A673 (cell line): Measurements from ENCODE around the gene PARM1. TPM values are rescaled to one million over a fixed set of nuclear protein-coding genes. Genes with fewer than 3 reads are reported as not detected.

Experiments
- BruUV-seq: library from RNA; stranded (reverse); fragments of 400-500 nt; replicated peaks from 2 replicates; lab custom pipeline; 2021; lab: Mats Ljungman, UMichigan
- CTCF ChIA-PET: fragments of 300-600 bp; sonication (Branson Sonifier 250); formaldehyde crosslinking; loops from one replicate; lab custom pipeline; 2022; ENCODE audit warnings: antibody characterized with exemption; lab: Charles Lee
- POLR2A ChIA-PET: fragments of 300-600 bp; sonication (Branson Sonifier 250); formaldehyde crosslinking; loops from one replicate; lab custom pipeline; 2022; ENCODE audit warnings: antibody characterized with exemption; ENCODE audit not compliant: low non-redundant PET; lab: Charles Lee
- DNase-seq: peaks from one replicate; pipeline ENCODE4 v3.0.0-alpha.2; 2015; ENCODE audit warnings: low spot score
- H3K27ac ChIP-seq: fragments of 200-600 bp; sonication (generic); 2 replicates; pipeline ENCODE4 v1.5.1; 2016; ENCODE audit warnings: mixed run types, low read depth, mild to moderate bottlenecking, mixed read lengths, antibody characterized with exemption, low read length; ENCODE audit not compliant: poor library complexity, severe bottlenecking
- H3K27me3 ChIP-seq: fragments of 200-600 bp; sonication (generic); replicated peaks from 2 replicates; pipeline ENCODE4 v1.6.1; 2017; ENCODE audit warnings: mixed run types, low read depth, mild to moderate bottlenecking, mixed read lengths, antibody characterized with exemption, low read length; ENCODE audit not compliant: insufficient read depth, poor library complexity
- H3K36me3 ChIP-seq: fragments of 200-600 bp; sonication (generic); 2 replicates; pipeline ENCODE4 v1.6.1; 2016; ENCODE audit warnings: mixed run types, mild to moderate bottlenecking, mixed read lengths, antibody characterized with exemption, low read length; ENCODE audit not compliant: insufficient read depth, poor library complexity, severe bottlenecking
- H3K4me1 ChIP-seq: fragments of 200-600 bp; sonication (generic); 2 replicates; pipeline ENCODE4 v1.6.1; 2017; ENCODE audit warnings: mixed run types, mild to moderate bottlenecking, mixed read lengths, antibody characterized with exemption, low read length; ENCODE audit not compliant: insufficient read depth, poor library complexity, severe bottlenecking
- H3K4me3 ChIP-seq: fragments of 200-600 bp; sonication (generic); 2 replicates; pipeline ENCODE4 v1.5.1; 2016; ENCODE audit warnings: low read depth, mixed run types, mild to moderate bottlenecking, mixed read lengths, low read length; ENCODE audit not compliant: poor library complexity, severe bottlenecking
- H3K9me3 ChIP-seq: fragments of 200-600 bp; sonication (generic); 2 replicates; pipeline ENCODE4 v1.6.1; 2016; ENCODE audit warnings: mixed run types, low read depth, mild to moderate bottlenecking, mixed read lengths, antibody characterized with exemption, low read length; ENCODE audit not compliant: poor library complexity, severe bottlenecking
- EZH2 ChIP-seq: fragments of 200-600 bp; sonication (generic); IDR thresholded peaks from 2 replicates; pipeline ENCODE4 v1.6.1; 2017; ENCODE audit warnings: borderline replicate concordance, low read depth, mild to moderate bottlenecking, mixed read lengths, antibody characterized with exemption, low read length; ENCODE audit not compliant: poor library complexity, severe bottlenecking
- intact Hi-C: fragments of 100-400 bp; cut with micrococcal nuclease; formaldehyde crosslinking; loops from one replicate; pipeline ENCODE4 v1.10.0; 2022; ENCODE audit not compliant: unreplicated experiment
- total RNA-seq: library from RNA; stranded (reverse); gene quantifications from 2 replicates; pipeline ENCODE4 v1.2.3, GENCODE V29; 2021
- TF ChIP-seq, protein P1 (sequence below): fragments of 300-800, 200-600 bp; sonication (generic); conservative IDR thresholded peaks from 2 replicates; pipeline ENCODE4 v1.5.1; 2017; ENCODE audit warnings: low read depth, mild to moderate bottlenecking, antibody characterized with exemption, low read length, moderate library complexity, mixed read lengths

PARM1 gene
- total RNA-seq, 1 experiment from 2014 or later = 12.3 TPM

DNA sequence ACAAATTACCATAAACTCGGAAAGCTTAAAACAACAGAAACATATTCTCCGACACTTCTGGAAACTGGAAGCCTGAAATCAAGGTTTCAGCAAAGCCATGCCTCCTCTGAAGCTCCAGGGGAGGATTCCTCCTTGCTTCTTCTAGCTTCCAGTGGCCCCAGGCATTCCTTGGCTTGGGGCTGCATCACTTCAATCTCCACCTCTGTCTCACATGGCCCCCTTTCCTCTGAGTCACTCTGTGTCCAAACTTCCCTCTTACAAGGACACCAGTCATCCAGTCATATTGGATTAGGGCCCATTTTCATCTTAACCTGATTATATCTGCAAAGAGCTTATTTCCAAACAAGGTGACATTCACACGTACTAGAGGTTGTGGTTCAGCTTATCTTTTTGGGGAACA lies 17.3 kb downstream of the PARM1 start:
- Histone ChIP-seq H3K4me1 (no peaks in the 10 kb centered on the region), H3K27me3 (no peaks in the 10 kb centered on the region), H3K4me3 (no peak overlapping the region), H3K27ac (no peak overlapping the region), H3K9me3 (no peaks in the 10 kb centered on the region), H3K36me3 (no peaks in the 10 kb centered on the region)
- TF ChIP-seq, protein P1, sequence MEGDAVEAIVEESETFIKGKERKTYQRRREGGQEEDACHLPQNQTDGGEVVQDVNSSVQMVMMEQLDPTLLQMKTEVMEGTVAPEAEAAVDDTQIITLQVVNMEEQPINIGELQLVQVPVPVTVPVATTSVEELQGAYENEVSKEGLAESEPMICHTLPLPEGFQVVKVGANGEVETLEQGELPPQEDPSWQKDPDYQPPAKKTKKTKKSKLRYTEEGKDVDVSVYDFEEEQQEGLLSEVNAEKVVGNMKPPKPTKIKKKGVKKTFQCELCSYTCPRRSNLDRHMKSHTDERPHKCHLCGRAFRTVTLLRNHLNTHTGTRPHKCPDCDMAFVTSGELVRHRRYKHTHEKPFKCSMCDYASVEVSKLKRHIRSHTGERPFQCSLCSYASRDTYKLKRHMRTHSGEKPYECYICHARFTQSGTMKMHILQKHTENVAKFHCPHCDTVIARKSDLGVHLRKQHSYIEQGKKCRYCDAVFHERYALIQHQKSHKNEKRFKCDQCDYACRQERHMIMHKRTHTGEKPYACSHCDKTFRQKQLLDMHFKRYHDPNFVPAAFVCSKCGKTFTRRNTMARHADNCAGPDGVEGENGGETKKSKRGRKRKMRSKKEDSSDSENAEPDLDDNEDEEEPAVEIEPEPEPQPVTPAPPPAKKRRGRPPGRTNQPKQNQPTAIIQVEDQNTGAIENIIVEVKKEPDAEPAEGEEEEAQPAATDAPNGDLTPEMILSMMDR = no peak
- no peak for TF ChIP-seq EZH2
- intact Hi-C loops = no loop called here
- no TSS peak for BruUV-seq
- ChIA-PET POLR2A (no interaction called here), CTCF (no interaction called here)
- no peak for DNase-seq

DNA sequence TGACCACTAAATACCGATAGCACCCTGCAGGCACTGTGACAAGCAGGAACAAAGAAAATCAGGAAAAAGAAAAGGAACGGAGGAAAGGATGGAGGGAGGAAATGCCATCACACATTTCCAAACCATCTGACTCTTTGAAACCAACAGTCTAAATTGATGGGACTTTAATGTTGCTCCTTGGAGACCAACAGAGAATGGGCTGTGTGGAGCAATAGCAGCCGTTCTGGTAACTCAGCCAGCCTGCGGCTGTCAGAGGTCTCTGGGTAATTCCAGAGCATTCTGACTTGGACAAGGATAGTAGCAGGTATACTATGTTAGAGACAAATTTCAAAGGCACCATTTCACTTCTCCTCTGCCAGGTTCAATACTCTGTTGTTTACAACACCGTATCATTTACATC lies 18.0 kb downstream of the PARM1 start:
- no peak for DNase-seq
- no peaks in the 10 kb centered on the region for H3K9me3 ChIP-seq
- H3K4me1 ChIP-seq = no peaks in the 10 kb centered on the region
- ChIA-PET POLR2A (no interaction called here), CTCF (no interaction called here)
- BruUV-seq = no TSS peak
- no peaks in the 10 kb centered on the region for H3K36me3 ChIP-seq
- intact Hi-C loops = no loop called here
- TF ChIP-seq EZH2 = no peak
- TF ChIP-seq, protein P1 = no peak
- no peak overlapping the region for H3K4me3 ChIP-seq
- no peak overlapping the region for H3K27ac ChIP-seq
- no peaks in the 10 kb centered on the region for H3K27me3 ChIP-seq

DNA sequence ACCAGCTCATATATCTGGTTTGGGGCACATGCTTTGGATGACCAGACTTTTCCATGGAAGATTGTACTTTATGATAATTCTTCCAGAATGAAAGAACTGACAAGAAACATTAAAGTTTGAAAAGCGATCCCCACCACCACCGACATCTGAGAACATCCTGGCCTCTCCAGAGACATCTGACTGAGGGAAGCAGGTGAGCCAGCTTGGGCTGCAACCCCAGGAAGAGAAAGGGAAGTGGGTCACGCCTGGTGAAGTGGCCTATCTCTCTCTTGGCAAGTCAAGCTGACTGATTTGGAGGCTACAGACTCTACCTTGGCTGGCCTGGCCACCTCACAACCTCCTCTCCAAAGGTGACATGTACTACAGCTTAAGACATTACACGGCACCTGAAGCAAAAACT lies 20.7 kb downstream of the PARM1 start:
- Histone ChIP-seq H3K36me3 (no peaks in the 10 kb centered on the region), H3K27ac (no peak overlapping the region), H3K4me3 (no peak overlapping the region), H3K4me1 (no peaks in the 10 kb centered on the region), H3K9me3 (no peaks in the 10 kb centered on the region), H3K27me3 (no peaks in the 10 kb centered on the region)
- TF ChIP-seq, protein P1 = no peak
- no peak for TF ChIP-seq EZH2
- ChIA-PET POLR2A (no interaction called here), CTCF (no interaction called here)
- no peak for DNase-seq
- intact Hi-C loops = no loop called here
- no TSS peak for BruUV-seq
